ENCODE data around the gene GAS2L3.

- TF ChIP-seq, protein P1, sequence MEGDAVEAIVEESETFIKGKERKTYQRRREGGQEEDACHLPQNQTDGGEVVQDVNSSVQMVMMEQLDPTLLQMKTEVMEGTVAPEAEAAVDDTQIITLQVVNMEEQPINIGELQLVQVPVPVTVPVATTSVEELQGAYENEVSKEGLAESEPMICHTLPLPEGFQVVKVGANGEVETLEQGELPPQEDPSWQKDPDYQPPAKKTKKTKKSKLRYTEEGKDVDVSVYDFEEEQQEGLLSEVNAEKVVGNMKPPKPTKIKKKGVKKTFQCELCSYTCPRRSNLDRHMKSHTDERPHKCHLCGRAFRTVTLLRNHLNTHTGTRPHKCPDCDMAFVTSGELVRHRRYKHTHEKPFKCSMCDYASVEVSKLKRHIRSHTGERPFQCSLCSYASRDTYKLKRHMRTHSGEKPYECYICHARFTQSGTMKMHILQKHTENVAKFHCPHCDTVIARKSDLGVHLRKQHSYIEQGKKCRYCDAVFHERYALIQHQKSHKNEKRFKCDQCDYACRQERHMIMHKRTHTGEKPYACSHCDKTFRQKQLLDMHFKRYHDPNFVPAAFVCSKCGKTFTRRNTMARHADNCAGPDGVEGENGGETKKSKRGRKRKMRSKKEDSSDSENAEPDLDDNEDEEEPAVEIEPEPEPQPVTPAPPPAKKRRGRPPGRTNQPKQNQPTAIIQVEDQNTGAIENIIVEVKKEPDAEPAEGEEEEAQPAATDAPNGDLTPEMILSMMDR (IDR thresholded peaks at IDR 0.05), result peak in 6 of 7 experiments; percentile 53 to 96 (median 84)
- no peak for TF ChIP-seq POLR2A (IDR thresholded peaks at IDR 0.05)
- TF ChIP-seq POLR2AphosphoS5 (IDR thresholded peaks at IDR 0.05), result peak in 1 of 3 donors; percentile 68
Measured at GRCh38 chr12:100554608-100555077, 18.8 kb upstream of the GAS2L3 start.
